ENCODE measurements around the gene C19orf67. TPM values are rescaled to one million over a fixed set of nuclear protein-coding genes. Genes with fewer than 3 reads are reported as not detected.

C19orf67 gene
- total and polyA plus RNA-seq, 2 of the 13 experiments (the other 11 are each of a cell fraction or from before 2014, with no cell fraction given) = 0.11 to 0.32 TPM

- no peak for TF ChIP-seq CCAR2 (optimal IDR thresholded peaks at IDR 0.05; ENCODE audit: low read depth, low read length)
- TF ChIP-seq MED1 (CRISPR knock-in tag; IDR thresholded peaks at IDR 0.05) = peak; percentile 54
- TF ChIP-seq HOXA7 (CRISPR knock-in tag; IDR thresholded peaks at IDR 0.05) = no peak
- TF ChIP-seq ADNP (CRISPR knock-in tag; IDR thresholded peaks at IDR 0.05) = no peak
- peak; percentile 81 for TF ChIP-seq ZNF350 (CRISPR knock-in tag; IDR thresholded peaks at IDR 0.05; ENCODE audit: borderline replicate concordance, low read depth)
- TF ChIP-seq ZNF687 (CRISPR knock-in tag; IDR thresholded peaks at IDR 0.05) = peak; percentile 77
- no peak for TF ChIP-seq ZNF589 (CRISPR knock-in tag; conservative IDR thresholded peaks at IDR 0.05)
- no peak for TF ChIP-seq TCF12 (IDR thresholded peaks at IDR 0.05)
- TF ChIP-seq TCF12 (CRISPR knock-in tag; IDR thresholded peaks at IDR 0.05) = no peak
- TF ChIP-seq ZNF546 (CRISPR knock-in tag; conservative IDR thresholded peaks at IDR 0.05) = no peak
- TF ChIP-seq SP1 (IDR thresholded peaks at IDR 0.05) = no peak
- TF ChIP-seq SP1 (CRISPR knock-in tag; IDR thresholded peaks at IDR 0.05) = peak; percentile 95
- TF ChIP-seq THAP9 (CRISPR knock-in tag; IDR thresholded peaks at IDR 0.05; ENCODE audit: borderline replicate concordance) = peak; percentile 70; the same call in 1 of the 2 replicates
- no peak; the same call in 1 of the 2 replicates for TF ChIP-seq ATF2 (CRISPR knock-in tag; IDR thresholded peaks at IDR 0.05)
- TF ChIP-seq THRA (CRISPR knock-in tag; IDR thresholded peaks at IDR 0.05; ENCODE audit: borderline replicate concordance) = peak; percentile 23; the same call in 1 of the 2 replicates
- no peak for TF ChIP-seq NFRKB (IDR thresholded peaks at IDR 0.05)
- no peak for TF ChIP-seq ZNF569 (CRISPR knock-in tag; IDR thresholded peaks at IDR 0.05; ENCODE audit: borderline replicate concordance)
Observed at GRCh38 chr19:14080887-14081796, 4.4 kb downstream of the C19orf67 start (continued).
